HG03280 (cell line): ENCODE measurements around the gene SND1.

ENCODE experiments used
- ATAC-seq: cut with Tn5 transposase; IDR thresholded peaks from one replicate; pipeline ENCODE4 v1.9.1; 2021; ENCODE audit warnings: mild to moderate bottlenecking, moderate library complexity; ENCODE audit not compliant: unreplicated experiment

SND1 gene

DNA sequence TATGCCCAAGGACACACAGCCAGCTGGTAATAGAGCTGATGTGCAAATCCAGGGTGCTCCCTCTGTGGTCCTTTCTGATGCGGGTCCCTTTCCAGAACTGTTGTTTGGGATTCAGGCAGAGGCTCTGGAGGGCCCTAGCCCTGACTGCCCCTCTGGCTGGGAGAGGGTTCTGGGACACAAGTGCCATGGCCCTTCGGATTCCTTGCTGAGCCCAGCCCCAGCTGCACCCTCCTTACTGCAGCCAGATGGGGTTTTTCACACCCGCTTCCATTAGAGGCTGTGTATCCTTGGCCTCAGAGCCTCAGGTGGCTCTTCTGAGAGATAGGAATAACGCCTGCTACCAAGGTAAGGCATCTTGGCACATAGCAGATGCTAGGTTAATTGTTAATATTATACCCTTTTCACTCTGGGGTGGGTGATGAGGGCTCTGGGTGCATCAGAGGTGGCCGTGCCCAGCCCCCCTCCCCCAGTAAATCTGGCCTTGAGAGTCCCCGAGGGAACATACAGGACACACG lies 469.0 kb downstream of the SND1 start:
- no peak for ATAC-seq

DNA sequence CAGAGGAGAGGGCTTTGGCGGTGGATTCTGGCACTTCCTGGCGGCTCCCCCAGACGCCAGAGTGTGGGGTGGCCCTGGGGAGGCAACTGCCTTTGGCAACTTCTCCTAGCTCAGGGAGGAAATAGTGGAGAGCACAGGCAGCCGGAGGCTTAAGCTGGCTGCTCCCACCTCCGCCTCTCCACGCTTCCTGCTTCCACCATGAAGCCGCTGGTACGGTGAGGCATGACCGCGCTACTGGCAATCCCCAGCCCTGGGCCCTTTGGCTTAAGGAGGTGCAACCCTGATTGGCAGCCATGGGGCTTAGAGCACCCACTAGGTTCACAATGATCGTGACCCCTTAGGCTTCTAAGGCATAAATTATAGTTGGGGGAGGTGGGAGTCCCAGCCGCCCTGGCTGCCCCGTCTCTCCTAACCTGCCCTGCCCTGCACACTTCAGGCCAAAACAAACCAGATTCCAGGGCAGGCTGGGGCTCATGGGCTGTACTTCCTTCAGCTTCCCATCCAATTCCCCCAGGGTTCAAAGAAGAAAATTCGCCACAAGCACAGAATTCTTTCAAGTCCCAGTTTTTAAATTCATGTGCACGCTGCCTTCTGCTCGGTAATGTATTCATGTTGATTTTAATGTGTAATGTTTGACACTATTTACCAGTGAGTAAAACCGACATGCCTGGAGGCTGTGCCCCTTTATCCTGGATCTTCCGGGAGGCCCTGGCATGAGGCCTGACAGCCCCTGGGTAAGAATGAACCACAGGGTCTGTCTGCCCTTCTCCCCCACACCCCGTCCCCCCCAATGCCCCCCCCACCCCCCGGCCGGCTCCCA lies 469.9 kb downstream of the SND1 start:
- no peak for ATAC-seq

- no peak for ATAC-seq
Measured at GRCh38 chr7:128122576-128123290, 470.7 kb downstream of the SND1 start.

DNA sequence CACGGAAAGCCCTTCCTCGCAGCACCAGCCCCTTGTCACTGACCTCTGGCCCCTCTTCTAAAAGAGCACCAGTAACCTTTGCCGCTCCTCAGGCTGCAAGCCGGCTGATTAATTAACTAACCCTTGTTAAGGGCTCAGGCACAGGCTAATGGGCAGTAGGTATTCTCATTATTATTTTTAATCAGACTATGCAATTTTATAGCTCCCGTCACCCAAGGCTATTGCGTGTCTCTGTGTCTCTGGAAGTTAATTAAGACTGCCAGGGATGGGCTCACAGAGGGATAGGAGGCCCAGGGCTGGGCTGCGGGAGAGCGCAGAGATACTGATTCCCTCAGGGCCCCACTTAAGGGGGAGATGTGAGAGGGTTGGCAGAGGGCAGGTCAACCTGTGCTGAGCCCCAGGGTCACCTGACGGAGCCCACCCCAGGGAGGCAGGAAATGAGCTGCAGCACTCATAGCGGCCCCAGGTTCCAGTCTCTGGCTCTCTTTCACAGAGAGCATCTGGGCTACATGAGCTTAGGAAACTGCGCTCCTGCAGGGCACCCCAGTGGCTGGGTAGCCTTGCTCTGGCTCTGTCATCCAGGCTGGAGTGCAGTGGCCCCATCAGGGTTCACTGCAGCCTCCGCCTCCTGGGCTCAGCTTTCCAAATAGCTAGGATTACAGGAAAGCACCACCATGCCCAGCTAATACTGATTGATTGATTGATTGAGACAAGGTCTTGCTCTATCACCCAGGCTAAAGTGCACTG lies 471.5 kb downstream of the SND1 start:
- ATAC-seq, result no peak

- ATAC-seq, result no peak
Measured at GRCh38 chr7:128124786-128125185, 472.8 kb downstream of the SND1 start.

DNA sequence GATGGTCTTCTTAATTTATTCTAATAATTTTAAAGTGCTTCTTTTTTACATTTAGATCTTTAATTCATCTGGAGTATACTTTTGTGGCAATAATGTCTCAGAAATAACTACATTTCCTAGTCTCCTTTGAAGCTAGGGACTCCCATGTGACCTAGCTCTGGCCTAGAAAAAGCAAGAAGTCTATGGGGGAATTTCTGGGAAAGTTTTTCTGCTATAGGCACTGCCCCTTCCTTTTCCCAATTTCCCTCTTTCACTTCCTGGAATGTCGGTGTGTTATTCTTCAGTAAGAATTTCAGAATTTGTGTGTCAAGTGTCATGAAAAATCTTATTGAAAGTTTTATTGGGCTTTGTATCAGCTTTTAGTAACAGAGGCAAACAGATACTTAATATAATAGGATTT lies 473.8 kb downstream of the SND1 start:
- no peak for ATAC-seq

DNA sequence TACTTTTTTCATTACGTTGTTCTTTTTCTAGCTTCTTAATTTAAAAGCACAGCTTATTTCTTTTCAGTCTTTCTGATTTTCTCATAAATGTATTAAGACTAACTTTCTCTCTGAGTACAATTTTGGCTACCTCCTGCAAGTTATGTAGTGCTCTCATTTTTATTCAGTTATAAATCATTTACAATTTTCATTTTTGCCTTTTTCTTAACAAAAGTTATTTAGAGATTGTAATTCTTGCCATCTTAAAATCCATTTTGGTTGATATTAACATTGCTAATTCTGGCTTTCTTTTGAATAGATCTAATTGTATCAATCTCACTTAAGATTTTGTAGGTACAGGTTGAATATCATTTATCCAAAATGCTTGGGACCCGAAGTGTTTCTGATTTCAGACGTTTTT lies 476.4 kb downstream of the SND1 start:
- no peak for ATAC-seq

- no peak for ATAC-seq
Measured at GRCh38 chr7:128129224-128129864, 477.4 kb downstream of the SND1 start.

- ATAC-seq, result no peak
Measured at GRCh38 chr7:128131115-128131514, 479.1 kb downstream of the SND1 start.

DNA sequence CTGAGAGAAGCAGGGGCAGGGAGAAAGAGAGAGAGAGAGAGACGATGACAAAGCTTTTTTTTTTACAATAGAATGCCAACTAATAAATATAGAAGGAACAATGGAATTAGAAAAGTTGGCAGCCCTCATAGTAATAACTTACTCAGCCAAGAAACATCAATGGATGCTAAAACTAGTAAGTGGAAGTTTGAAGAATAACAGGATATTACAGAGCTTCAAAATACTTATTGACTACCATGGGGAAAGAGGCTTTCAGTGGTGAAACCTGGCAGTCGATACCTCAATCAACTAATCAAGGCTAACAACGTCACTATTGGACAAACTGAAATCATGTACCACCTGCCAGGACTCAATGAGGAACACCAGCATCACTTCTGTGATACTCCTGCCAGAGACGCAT lies 479.7 kb downstream of the SND1 start:
- no peak for ATAC-seq

GRCh38 chr7:128132426-128133069 lies 480.6 kb downstream of the SND1 start:
- no peak for ATAC-seq

GRCh38 chr7:128135159-128135514 lies 483.1 kb downstream of the SND1 start:
- no peak for ATAC-seq

GRCh38 chr7:128135515-128136214 lies 483.7 kb downstream of the SND1 start:
- peak; percentile 93 for ATAC-seq

DNA sequence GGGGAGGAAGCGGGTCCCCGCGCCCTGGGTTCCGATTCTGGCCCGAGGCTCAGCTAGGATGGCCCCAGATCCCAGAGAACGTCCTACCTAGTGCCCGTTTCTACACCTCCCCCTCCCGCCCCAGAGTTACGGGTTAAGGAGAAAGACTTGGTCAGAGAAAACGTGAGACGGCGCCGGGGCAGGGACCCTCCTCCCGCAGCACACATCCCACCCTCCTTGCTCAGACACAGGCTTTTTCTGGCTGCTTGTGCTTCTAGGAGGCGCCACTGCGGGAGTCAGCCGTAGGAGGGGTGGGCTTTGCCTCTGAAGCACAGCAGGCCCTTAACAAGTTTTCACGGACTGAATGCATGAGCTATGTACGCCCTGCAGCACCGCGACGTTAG lies 484.2 kb downstream of the SND1 start:
- ATAC-seq, result no peak

DNA sequence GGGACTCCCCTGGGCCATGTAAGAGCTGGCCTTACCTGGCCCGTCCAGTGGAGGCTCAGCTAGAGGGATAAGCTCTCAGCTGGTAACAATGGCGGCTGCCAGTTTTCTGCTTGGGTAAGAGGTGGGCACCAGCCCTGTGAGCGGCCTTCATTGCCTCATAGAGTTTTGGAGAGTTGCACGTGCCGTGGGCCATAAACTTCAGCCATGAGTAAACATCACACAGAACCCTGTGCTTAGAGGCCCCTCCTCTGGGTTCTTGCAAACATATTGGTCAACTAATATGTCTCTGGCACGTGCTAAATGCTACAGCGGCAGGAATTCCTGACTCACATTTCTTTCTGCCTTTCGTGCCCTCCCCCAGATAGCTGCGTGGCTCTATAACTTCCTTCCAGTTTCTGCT lies 485.2 kb downstream of the SND1 start:
- no peak for ATAC-seq

- ATAC-seq, result no peak
Measured at GRCh38 chr7:128139406-128139805, 487.4 kb downstream of the SND1 start.

GRCh38 chr7:128141683-128142195 lies 489.7 kb downstream of the SND1 start:
- no peak for ATAC-seq
